ENCODE results near the gene PDE4D.

The PDE4D gene

DNA sequence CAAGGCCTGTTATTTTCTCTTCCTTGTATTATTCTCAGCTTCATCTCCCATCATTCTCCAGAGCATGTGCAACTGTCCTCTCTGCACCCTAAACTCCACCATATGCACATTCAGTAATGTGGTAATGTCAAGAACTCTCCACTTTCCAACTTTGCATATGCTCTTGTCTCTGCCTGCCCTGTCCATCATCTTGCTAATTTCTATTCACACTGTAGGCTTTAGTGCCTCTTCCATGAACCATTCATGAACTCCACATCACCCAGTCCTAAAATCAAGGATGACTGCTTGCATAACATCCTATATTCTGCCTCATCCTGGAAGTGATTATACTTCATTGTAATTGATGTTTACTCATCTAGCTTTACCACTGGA lies 354.8 kb downstream of the PDE4D start:
- no peak for TF ChIP-seq ZNF274 (IDR thresholded peaks at IDR 0.05; ENCODE audit: low read depth, low read length)
- no peak for TF ChIP-seq YY1 (IDR thresholded peaks at IDR 0.05; ENCODE audit: insufficient read depth, insufficient read length)
- TF ChIP-seq SUZ12 (IDR thresholded peaks at IDR 0.05; ENCODE audit: extremely low read depth, insufficient read depth, insufficient read length), result no peak
- H3K9me3 ChIP-seq (ENCODE audit: insufficient read depth, low read length), result no peaks in the 10 kb centered on the region
- no peak for DNase-seq (ENCODE audit: low read depth, low spot score)
- no peaks in the 10 kb centered on the region for H3K4me1 ChIP-seq (ENCODE audit: insufficient read depth, insufficient read length)
- H3K36me3 ChIP-seq (ENCODE audit: insufficient read depth, insufficient read length, low read length), result no peaks in the 10 kb centered on the region
- H3K9ac ChIP-seq (ENCODE audit: insufficient read length, low read depth), result no peak overlapping the region
- no peak overlapping the region for H3K4me3 ChIP-seq (ENCODE audit: insufficient read length, low read depth)
- no peaks in the 10 kb centered on the region for H3K27me3 ChIP-seq (ENCODE audit: insufficient read depth, insufficient read length)

DNA sequence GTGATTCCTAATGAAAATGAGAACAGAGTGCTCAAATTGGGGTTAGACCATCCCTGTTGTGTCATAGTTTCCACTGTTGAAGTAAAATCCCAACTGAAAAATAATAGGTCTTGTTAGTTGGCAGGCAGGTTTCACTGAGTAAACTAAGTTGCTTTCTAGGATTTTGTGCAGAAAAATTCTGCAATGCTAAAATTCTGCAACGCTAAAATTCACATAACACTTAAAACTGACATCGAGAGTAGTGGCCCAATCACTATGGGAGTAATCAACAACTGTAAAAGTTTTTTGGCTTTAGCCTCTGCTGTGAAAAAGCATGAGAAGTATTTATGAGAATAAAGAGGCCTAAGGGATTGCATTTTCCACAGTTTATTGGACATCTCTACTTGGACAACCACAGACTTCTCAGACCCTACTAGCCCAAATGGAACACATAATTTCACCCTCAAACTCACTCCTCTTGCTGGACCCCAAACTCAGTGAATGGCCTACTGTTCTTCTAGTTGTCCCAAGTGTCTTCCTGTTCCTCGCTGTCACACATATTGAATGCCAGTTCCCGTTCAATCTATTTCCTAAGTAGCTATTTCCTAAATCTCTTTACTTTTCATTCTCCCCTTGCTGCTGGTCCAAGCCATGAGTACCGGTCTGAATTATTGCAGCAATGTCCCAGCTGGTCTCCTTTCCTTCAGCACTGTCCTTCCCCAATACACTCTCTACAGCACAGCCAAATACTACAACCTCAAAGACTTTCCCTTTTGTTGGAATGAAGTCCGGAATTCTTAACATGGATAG lies 355.4 kb downstream of the PDE4D start:
- TF ChIP-seq ZNF274 (IDR thresholded peaks at IDR 0.05; ENCODE audit: low read depth, low read length), result no peak
- no peak for TF ChIP-seq SUZ12 (IDR thresholded peaks at IDR 0.05; ENCODE audit: extremely low read depth, insufficient read depth, insufficient read length)
- no peak for TF ChIP-seq YY1 (IDR thresholded peaks at IDR 0.05; ENCODE audit: insufficient read depth, insufficient read length)
- Histone ChIP-seq H3K4me3 (ENCODE audit: insufficient read length, low read depth) (no peak overlapping the region), H3K27me3 (ENCODE audit: insufficient read depth, insufficient read length) (no peaks in the 10 kb centered on the region), H3K4me1 (ENCODE audit: insufficient read depth, insufficient read length) (no peaks in the 10 kb centered on the region), H3K9ac (ENCODE audit: insufficient read length, low read depth) (no peak overlapping the region), H3K9me3 (ENCODE audit: insufficient read depth, low read length) (no peaks in the 10 kb centered on the region), H3K36me3 (ENCODE audit: insufficient read depth, insufficient read length, low read length) (no peaks in the 10 kb centered on the region)
- no peak for DNase-seq (ENCODE audit: low read depth, low spot score)

DNA sequence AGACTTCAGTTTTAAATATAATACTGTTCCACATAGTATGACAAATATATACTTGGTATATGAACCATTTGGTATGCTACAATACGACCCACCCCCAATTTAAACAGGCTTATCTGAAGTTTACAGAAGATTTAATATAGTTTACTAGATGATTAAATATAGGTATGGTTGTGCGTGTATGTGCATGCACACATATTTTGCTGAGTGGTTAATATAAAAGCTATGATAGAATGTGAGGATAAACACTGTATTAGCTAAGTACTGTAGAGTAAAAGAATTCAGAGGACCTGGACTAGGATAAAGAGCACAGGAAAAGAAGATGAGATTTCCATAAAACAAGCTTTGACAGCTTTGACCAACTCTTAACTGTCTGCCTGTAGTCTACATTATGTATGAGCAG lies 356.7 kb downstream of the PDE4D start:
- Histone ChIP-seq H3K4me1 (ENCODE audit: insufficient read depth, insufficient read length) (no peaks in the 10 kb centered on the region), H3K4me3 (ENCODE audit: insufficient read length, low read depth) (no peak overlapping the region), H3K36me3 (ENCODE audit: insufficient read depth, insufficient read length, low read length) (no peaks in the 10 kb centered on the region), H3K9me3 (ENCODE audit: insufficient read depth, low read length) (no peaks in the 10 kb centered on the region), H3K9ac (ENCODE audit: insufficient read length, low read depth) (no peak overlapping the region), H3K27me3 (ENCODE audit: insufficient read depth, insufficient read length) (no peaks in the 10 kb centered on the region)
- no peak for DNase-seq (ENCODE audit: low read depth, low spot score)
- TF ChIP-seq YY1 (IDR thresholded peaks at IDR 0.05; ENCODE audit: insufficient read depth, insufficient read length) (no peak), ZNF274 (IDR thresholded peaks at IDR 0.05; ENCODE audit: low read depth, low read length) (no peak), SUZ12 (IDR thresholded peaks at IDR 0.05; ENCODE audit: extremely low read depth, insufficient read depth, insufficient read length) (no peak)

DNA sequence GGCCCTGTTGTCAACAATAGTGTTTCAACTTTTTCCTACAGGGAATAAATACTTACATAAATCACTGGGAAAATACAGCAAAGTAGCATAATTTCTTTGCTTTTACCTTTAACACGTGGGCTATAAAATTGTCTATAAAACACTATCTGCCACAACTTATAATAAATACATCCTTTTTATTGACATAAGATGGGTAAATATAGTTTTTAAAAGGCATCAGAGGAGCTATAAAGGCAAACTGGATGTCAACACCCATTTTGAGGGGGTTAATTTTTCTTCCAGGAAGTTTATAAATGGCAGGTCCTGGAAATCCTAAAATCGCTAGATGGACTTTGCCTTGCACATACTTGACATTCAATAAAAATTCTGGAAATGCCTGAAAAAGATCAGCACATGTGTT lies 358.0 kb downstream of the PDE4D start:
- Histone ChIP-seq H3K4me1 (ENCODE audit: insufficient read depth, insufficient read length) (no peaks in the 10 kb centered on the region), H3K27me3 (ENCODE audit: insufficient read depth, insufficient read length) (no peaks in the 10 kb centered on the region), H3K9ac (ENCODE audit: insufficient read length, low read depth) (no peak overlapping the region), H3K4me3 (ENCODE audit: insufficient read length, low read depth) (no peak overlapping the region), H3K36me3 (ENCODE audit: insufficient read depth, insufficient read length, low read length) (no peaks in the 10 kb centered on the region), H3K9me3 (ENCODE audit: insufficient read depth, low read length) (no peaks in the 10 kb centered on the region)
- DNase-seq (ENCODE audit: low read depth, low spot score), result no peak
- TF ChIP-seq ZNF274 (IDR thresholded peaks at IDR 0.05; ENCODE audit: low read depth, low read length), result no peak
- no peak for TF ChIP-seq YY1 (IDR thresholded peaks at IDR 0.05; ENCODE audit: insufficient read depth, insufficient read length)
- no peak for TF ChIP-seq SUZ12 (IDR thresholded peaks at IDR 0.05; ENCODE audit: extremely low read depth, insufficient read depth, insufficient read length)

DNA sequence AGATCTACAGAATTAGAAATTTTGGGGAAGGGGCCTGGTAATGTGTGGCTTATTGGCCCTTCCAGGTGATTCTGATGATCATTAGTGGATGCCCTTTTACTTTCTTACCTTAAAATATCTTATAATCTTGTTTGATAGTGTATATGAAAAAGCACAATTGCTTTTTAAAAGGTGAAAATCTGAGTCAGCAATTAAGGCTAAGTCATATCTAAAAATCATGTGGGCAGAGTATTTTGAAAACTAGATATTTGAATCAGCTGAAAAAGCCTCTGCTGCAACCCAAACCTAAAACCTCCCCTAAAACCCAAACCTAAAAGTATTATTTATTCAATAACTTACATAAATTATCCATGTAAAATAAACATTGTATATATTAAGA lies 359.8 kb downstream of the PDE4D start:
- Histone ChIP-seq H3K4me3 (ENCODE audit: insufficient read length, low read depth) (no peak overlapping the region), H3K36me3 (ENCODE audit: insufficient read depth, insufficient read length, low read length) (no peaks in the 10 kb centered on the region), H3K4me1 (ENCODE audit: insufficient read depth, insufficient read length) (no peaks in the 10 kb centered on the region), H3K27me3 (ENCODE audit: insufficient read depth, insufficient read length) (no peaks in the 10 kb centered on the region), H3K9ac (ENCODE audit: insufficient read length, low read depth) (no peak overlapping the region), H3K9me3 (ENCODE audit: insufficient read depth, low read length) (no peaks in the 10 kb centered on the region)
- DNase-seq (ENCODE audit: low read depth, low spot score), result no peak
- TF ChIP-seq YY1 (IDR thresholded peaks at IDR 0.05; ENCODE audit: insufficient read depth, insufficient read length) (no peak), ZNF274 (IDR thresholded peaks at IDR 0.05; ENCODE audit: low read depth, low read length) (no peak), SUZ12 (IDR thresholded peaks at IDR 0.05; ENCODE audit: extremely low read depth, insufficient read depth, insufficient read length) (no peak)

DNA sequence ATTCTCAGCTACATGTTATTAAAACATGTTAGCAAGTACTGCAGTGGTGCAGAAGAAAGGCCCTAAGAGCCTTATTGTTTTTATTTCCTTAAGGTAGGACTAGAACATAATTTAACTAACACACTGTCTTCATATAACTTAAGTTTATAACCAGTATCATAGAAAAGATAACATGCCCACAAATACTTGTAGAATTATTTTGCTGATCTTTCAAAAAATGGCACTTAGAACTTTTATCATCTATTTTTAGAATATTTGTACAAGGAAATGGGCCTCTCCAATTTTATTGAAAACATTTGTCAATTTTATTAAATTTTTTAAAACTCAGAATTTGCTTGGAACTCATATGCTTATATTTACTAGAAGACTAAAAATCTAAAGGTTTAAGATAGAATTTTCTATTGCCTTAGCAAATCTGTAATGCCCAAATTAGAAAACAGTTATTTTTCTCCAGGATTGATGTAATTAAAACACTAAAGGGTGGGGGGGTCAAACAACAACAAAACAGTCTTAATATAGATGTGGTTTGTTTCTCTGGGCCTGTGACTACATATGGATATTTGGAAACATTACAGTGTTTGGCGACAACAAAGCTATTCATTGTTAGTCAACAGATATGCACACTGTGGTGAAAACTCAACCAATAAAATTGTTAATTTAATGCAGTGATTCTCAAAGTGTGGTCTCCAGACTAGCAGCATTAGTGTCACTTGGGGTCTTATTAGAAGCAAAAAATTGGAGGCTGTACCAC lies 360.4 kb downstream of the PDE4D start:
- no peak for TF ChIP-seq SUZ12 (IDR thresholded peaks at IDR 0.05; ENCODE audit: extremely low read depth, insufficient read depth, insufficient read length)
- no peak for TF ChIP-seq ZNF274 (IDR thresholded peaks at IDR 0.05; ENCODE audit: low read depth, low read length)
- no peak for TF ChIP-seq YY1 (IDR thresholded peaks at IDR 0.05; ENCODE audit: insufficient read depth, insufficient read length)
- Histone ChIP-seq H3K27me3 (ENCODE audit: insufficient read depth, insufficient read length) (no peaks in the 10 kb centered on the region), H3K4me3 (ENCODE audit: insufficient read length, low read depth) (no peak overlapping the region), H3K36me3 (ENCODE audit: insufficient read depth, insufficient read length, low read length) (no peaks in the 10 kb centered on the region), H3K9ac (ENCODE audit: insufficient read length, low read depth) (no peak overlapping the region), H3K9me3 (ENCODE audit: insufficient read depth, low read length) (no peaks in the 10 kb centered on the region), H3K4me1 (ENCODE audit: insufficient read depth, insufficient read length) (no peaks in the 10 kb centered on the region)
- no peak for DNase-seq (ENCODE audit: low read depth, low spot score)

DNA sequence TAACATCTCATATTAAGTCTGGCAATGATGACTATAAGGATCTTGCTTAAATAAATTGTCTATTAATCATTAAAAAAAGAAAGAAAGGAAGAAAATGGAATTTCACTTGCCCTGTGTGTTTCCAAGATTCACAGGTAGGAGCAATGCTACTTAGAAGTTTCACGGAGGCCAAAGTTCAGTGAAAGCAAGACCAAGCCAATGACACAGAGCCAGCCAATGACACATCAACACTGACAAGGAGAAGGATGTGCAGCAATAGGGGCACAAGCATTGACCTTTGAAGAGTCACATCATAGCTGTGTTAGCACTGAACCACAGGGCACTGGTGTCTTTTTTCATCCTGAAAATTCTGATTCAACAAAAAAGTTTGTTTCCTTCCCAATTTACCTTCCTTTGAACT lies 364.3 kb downstream of the PDE4D start:
- Histone ChIP-seq H3K36me3 (ENCODE audit: insufficient read depth, insufficient read length, low read length) (no peaks in the 10 kb centered on the region), H3K4me1 (ENCODE audit: insufficient read depth, insufficient read length) (no peaks in the 10 kb centered on the region), H3K4me3 (ENCODE audit: insufficient read length, low read depth) (no peak overlapping the region), H3K9me3 (ENCODE audit: insufficient read depth, low read length) (peaks cover 4% of the 10 kb centered on the region; the same call in 1 of the 2 replicates), H3K27me3 (ENCODE audit: insufficient read depth, insufficient read length) (no peaks in the 10 kb centered on the region), H3K9ac (ENCODE audit: insufficient read length, low read depth) (no peak overlapping the region)
- TF ChIP-seq ZNF274 (IDR thresholded peaks at IDR 0.05; ENCODE audit: low read depth, low read length) (no peak), YY1 (IDR thresholded peaks at IDR 0.05; ENCODE audit: insufficient read depth, insufficient read length) (no peak)
- DNase-seq (ENCODE audit: low read depth, low spot score), result no peak

All from NT2/D1 (cell line).